GM12891 (cell line): ENCODE data around the gene IRF8.

Source experiments
- PAX5 ChIP-seq: IDR thresholded peaks from 2 replicates; pipeline ENCODE4 v1.6.1; 2011; ENCODE audit warnings: low read length, moderate library complexity, mild to moderate bottlenecking; ENCODE audit not compliant: insufficient read depth, severe bottlenecking
- POLR2A ChIP-seq: IDR thresholded peaks from 2 replicates; pipeline ENCODE4 v1.6.1; 2011; ENCODE audit warnings: low read depth, low read length, control low read depth
- POLR2AphosphoS5 ChIP-seq: IDR thresholded peaks from 2 replicates; pipeline ENCODE4 v1.6.1; 2011; ENCODE audit warnings: low read depth, low read length, control low read depth
- POU2F2 ChIP-seq: IDR thresholded peaks from 2 replicates; pipeline ENCODE4 v1.6.1; 2011; ENCODE audit warnings: low read depth, mild to moderate bottlenecking, control low read depth, low read length, moderate library complexity
- SPI1 ChIP-seq: IDR thresholded peaks from 2 replicates; pipeline ENCODE4 v1.6.1; 2011; ENCODE audit warnings: low read depth, low read length, control low read depth
- TAF1 ChIP-seq: IDR thresholded peaks from 2 replicates; pipeline ENCODE4 v1.6.1; 2011; ENCODE audit warnings: low read depth, low read length, control low read depth

DNA sequence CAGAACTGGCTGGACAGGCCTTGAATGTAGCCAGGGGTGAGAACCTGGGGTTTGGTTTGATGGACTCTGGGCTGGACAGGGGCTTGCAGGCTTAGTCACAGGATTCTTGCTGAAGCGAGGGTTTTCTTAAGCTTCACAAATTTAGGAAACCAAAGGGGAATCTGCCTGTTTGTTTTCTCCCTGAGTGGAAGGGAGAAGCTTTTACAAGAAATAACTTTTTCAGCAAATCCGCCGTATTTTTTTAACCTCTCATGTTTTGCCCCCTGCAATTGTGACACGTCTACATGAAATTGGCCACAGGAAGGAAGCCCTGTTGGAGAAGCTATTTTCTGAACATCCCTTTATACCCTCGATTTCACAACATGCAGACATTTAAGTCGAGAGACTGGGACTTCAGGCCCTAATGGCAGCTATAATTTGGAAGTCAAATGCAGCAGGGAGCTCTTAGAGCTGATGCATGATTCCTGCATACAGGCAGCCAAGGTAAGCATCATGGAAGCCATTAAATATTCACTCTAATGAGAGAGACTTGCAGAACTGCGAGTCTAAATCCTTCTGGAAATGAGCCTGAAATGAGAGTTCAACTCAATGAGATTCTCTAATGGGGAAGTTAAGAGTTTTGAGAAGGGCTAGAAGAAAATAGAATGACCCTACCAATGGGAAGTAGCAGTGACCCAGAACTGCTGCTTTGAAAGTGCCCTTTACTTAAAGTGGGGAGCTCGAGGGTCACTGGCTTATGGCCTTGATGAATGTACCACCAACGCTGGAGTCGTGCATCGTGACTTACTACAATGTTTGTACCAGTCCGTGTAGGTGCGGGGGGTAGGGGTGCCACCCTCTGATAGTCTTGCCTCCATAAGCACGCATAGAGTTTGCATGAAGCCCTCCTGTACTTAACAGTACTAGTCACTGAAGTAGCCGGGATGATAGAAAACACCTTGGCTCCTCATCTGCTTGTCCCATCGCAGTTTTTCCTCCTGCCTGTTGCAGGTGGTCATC lies 45.1 kb upstream of the IRF8 start:
- TF ChIP-seq POLR2A (no peak), POU2F2 (no peak), POLR2AphosphoS5 (no peak), TAF1 (no peak), SPI1 (no peak), PAX5 (no peak)
